Stomach (tissue), 9 donors: ENCODE results near the gene MEA1. TPM values are rescaled to one million over a fixed set of nuclear protein-coding genes. Genes with fewer than 3 reads are reported as not detected.

Experiments used
- DNase-seq, 2 donors: peaks; one replicate each; pipeline versions ENCODE4 v3.0.0 to v3.0.0-alpha.2; 2013 to 2019
- H3K27ac ChIP-seq, 5 donors: fragments of 200-600 bp in 4 of 5; sonication (generic) in 4 of 5; one replicate each; pipeline ENCODE4 v1.5.1; 2013 to 2019; ENCODE audit warnings: mild to moderate bottlenecking in 1 of 5, moderate library complexity in 1 of 5
- H3K27me3 ChIP-seq, 3 donors: fragments of 200-600 bp; sonication (generic); one replicate each; pipeline ENCODE4 v1.5.1; 2017 to 2019; ENCODE audit warnings: mixed run types in 1 of 3
- H3K36me3 ChIP-seq, 4 donors: fragments of 200-600 bp; sonication (generic); 1 replicate in 3 of 4; 2 replicates in 1 of 4; pipeline ENCODE4 v1.5.1; 2016 to 2019
- H3K4me1 ChIP-seq, 4 donors: fragments of 200-600 bp; sonication (generic); one replicate each; pipeline ENCODE4 v1.5.1; 2016 to 2019
- H3K4me3 ChIP-seq, 4 donors: fragments of 200-600 bp; sonication (generic) in 3 of 4; one replicate each; pipeline ENCODE4 v1.5.1; 2016 to 2019; ENCODE audit warnings: mild to moderate bottlenecking in 1 of 4
- H3K9me3 ChIP-seq, 4 donors: fragments of 200-600 bp; sonication (generic); one replicate each; pipeline ENCODE4 v1.5.1; 2016 to 2019
- CTCF ChIP-seq, 7 experiments: fragments of 450-650 bp in 4 of 7; fragments of 200-600 bp in 3 of 7; sonication (generic) in 3 of 7; IDR thresholded peaks; one replicate each; pipeline ENCODE4 v1.5.1; 2016 to 2019; ENCODE audit warnings: antibody characterized with exemption in 7 of 7, control low read depth in 2 of 7, mild to moderate bottlenecking in 1 of 7
- EP300 ChIP-seq: sonication (generic); formaldehyde crosslinking; IDR thresholded peaks from one replicate; pipeline ENCODE4 v1.6.1; 2017; ENCODE audit warnings: antibody characterized with exemption
- POLR2A ChIP-seq, 4 donors: fragments of 450-650 bp; IDR thresholded peaks; one replicate each; pipeline ENCODE4 v1.6.1; 2016; ENCODE audit warnings: antibody characterized with exemption in 4 of 4, control low read depth in 2 of 4, mild to moderate bottlenecking in 1 of 4, moderate library complexity in 1 of 4
- POLR2AphosphoS5 ChIP-seq, 3 donors: sonication (generic); formaldehyde crosslinking; IDR thresholded peaks; one replicate each; pipeline ENCODE4 v1.6.1; 2016; ENCODE audit warnings: antibody characterized with exemption in 3 of 3
- WGBS, 5 donors: extraction: QIAGEN DNeasy Blood & Tissue Kit in 3 of 5; methylation state at CpG; one replicate each; pipeline versions ENCODE4 v1.1.5 to v1.1.7; 2013 to 2018; 5-methylcytosine and 5-hydroxymethylcytosine counted together
- intact Hi-C: fragments of 100-400 bp; cut with DNase I; formaldehyde crosslinking; loops from one replicate; pipeline ENCODE4 v1.15.1; 2023; ENCODE audit warnings: low total_unique reads
- polyA plus RNA-seq, 3 donors: library from polyadenylated mRNA; stranded (reverse); fragments of 200-250 nt; gene quantifications; one replicate each; pipeline ENCODE4 v1.2.3, GENCODE V29; 2013
- total RNA-seq, 5 donors: library from RNA; depleted of rRNA; stranded (reverse); fragments of >200 nt; gene quantifications; one replicate each; pipeline versions ENCODE4 v1.1.0 to v1.2.3, GENCODE V29; 2014 to 2016
- donor health status: healthy with polysubstance abuse.
- donor health status: Bipolar disorder and iron deficiency.
- donor health status: healthy.

MEA1 gene
- total and polyA plus RNA-seq, 8 donors = 3.6 to 118 (median 50.0) TPM

GRCh38 chr6:43060755-43061633, 47.2 kb upstream of the MEA1 start:
- no peak for DNase-seq
- no peak for TF ChIP-seq EP300
- TF ChIP-seq CTCF (IDR thresholded peaks at IDR 0.05) = no peak
- no peak for TF ChIP-seq POLR2AphosphoS5 (IDR thresholded peaks at IDR 0.05)
- no peak for TF ChIP-seq POLR2A (IDR thresholded peaks at IDR 0.05)
- no peaks in the 10 kb centered on the region for H3K27me3 ChIP-seq
- H3K9me3 ChIP-seq = no peaks in the 10 kb centered on the region
- WGBS, 5 donors = 51 to 77% (median 53%) methylated on average over 10 to 12 of the region's 12 CpGs
- H3K4me3 ChIP-seq = peak overlapping the region; percentile 76 to 97 (median 90)
- intact Hi-C loops = no loop called here
- H3K27ac ChIP-seq = peak overlapping the region; percentile 90 to 94 (median 93)
- peaks cover 10 to 54% (median 53%) of the 10 kb centered on the region in 4 donors for H3K36me3 ChIP-seq
- peaks cover 26 to 47% (median 43%) of the 10 kb centered on the region in 4 donors for H3K4me1 ChIP-seq

GRCh38 chr6:43060034-43060754, 46.4 kb upstream of the MEA1 start:
- peaks cover 11 to 54% (median 53%) of the 10 kb centered on the region in 4 donors for H3K36me3 ChIP-seq
- peaks cover 26 to 47% (median 43%) of the 10 kb centered on the region in 4 donors for H3K4me1 ChIP-seq
- intact Hi-C loops = no loop called here
- peak overlapping the region; percentile 76 to 97 (median 90) for H3K4me3 ChIP-seq
- DNase-seq = peak; percentile 78 to 79
- no peaks in the 10 kb centered on the region for H3K27me3 ChIP-seq
- WGBS, 5 donors = 3 to 9% (median 6%) methylated on average over 15 of the region's 15 CpGs
- no peaks in the 10 kb centered on the region for H3K9me3 ChIP-seq
- peak overlapping the region; percentile 90 to 94 (median 93) for H3K27ac ChIP-seq
- peak in 2 of 3 donors; percentile 5 to 52 for TF ChIP-seq POLR2AphosphoS5 (IDR thresholded peaks at IDR 0.05)
- no peak for TF ChIP-seq EP300

GRCh38 chr6:43059168-43060033, 45.7 kb upstream of the MEA1 start, which contains the start of the genes KLC4 and MRPL2:
KLC4 (plus strand) TSS chr6:43059631; CDS start chr6:43061336, 1,705 bp downstream.
MRPL2 (minus strand) TSS chr6:43059434; CDS start chr6:43059381, 53 bp downstream.
- no peak for TF ChIP-seq EP300
- TF ChIP-seq POLR2AphosphoS5 (IDR thresholded peaks at IDR 0.05) = peak; percentile 75 to 96 (median 93)
- TF ChIP-seq POLR2A (IDR thresholded peaks at IDR 0.05) = peak in 2 of 4 donors; percentile 36 to 79
- Histone ChIP-seq H3K4me1 (peaks cover 28 to 51% (median 46%) of the 10 kb centered on the region in 4 donors), H3K36me3 (peaks cover 8 to 52% (median 50%) of the 10 kb centered on the region in 4 donors), H3K27ac (peak within 1 kb of the TSS; percentile 90 to 94 (median 93)), H3K27me3 (no peaks in the 10 kb centered on the region), H3K4me3 (peak within 1 kb of the TSS; percentile 76 to 97 (median 90)), H3K9me3 (no peaks in the 10 kb centered on the region)
- intact Hi-C loops = no loop called here
- 0 to 1% (median 0%) methylated on average over 36 to 64 of the region's 64 CpGs for WGBS, 5 donors
- DNase-seq = peak; percentile 98 to 99

- H3K9me3 ChIP-seq = no peaks in the 10 kb centered on the region
- peak overlapping the region in 3 of 5 donors; percentile 93 to 94 (median 93) for H3K27ac ChIP-seq
- intact Hi-C loops = no loop called here
- DNase-seq = no peak
- H3K4me3 ChIP-seq = peak overlapping the region; percentile 76 to 97 (median 90)
- no peak for TF ChIP-seq POLR2AphosphoS5 (IDR thresholded peaks at IDR 0.05)
- TF ChIP-seq POLR2A (IDR thresholded peaks at IDR 0.05) = no peak
- TF ChIP-seq EP300 = no peak
- TF ChIP-seq CTCF (IDR thresholded peaks at IDR 0.05) = no peak
- peaks cover 32 to 56% (median 51%) of the 10 kb centered on the region in 4 donors for H3K4me1 ChIP-seq
- no peaks in the 10 kb centered on the region for H3K27me3 ChIP-seq
- WGBS, 5 donors = 62 to 88% (median 71%) methylated on average over 1 of the region's 1 CpG
- H3K36me3 ChIP-seq = peaks cover 8 to 43% (median 42%) of the 10 kb centered on the region in 4 donors
Observed at GRCh38 chr6:43058531-43058930, 44.8 kb upstream of the MEA1 start.
